Ovary (tissue), 3 donors: ENCODE data around the gene OTUD7B.

Experiments
- CTCF ChIP-seq, 3 donors: fragments of 450-650 bp in 2 of 3; fragments of 200-600 bp in 1 of 3; IDR thresholded peaks; one replicate each; pipeline versions ENCODE4 v1.5.1 to v1.8.0; 2016 to 2022; ENCODE audit warnings: antibody characterized with exemption in 3 of 3, mild to moderate bottlenecking in 1 of 3
- POLR2A ChIP-seq: fragments of 450-650 bp; IDR thresholded peaks from one replicate; pipeline ENCODE4 v1.6.1; 2017; ENCODE audit warnings: antibody characterized with exemption, mild to moderate bottlenecking, moderate library complexity
- donor health status: DM: no; HTN: no; CAD: no.

- no peak for TF ChIP-seq CTCF (IDR thresholded peaks at IDR 0.05)
- no peak for TF ChIP-seq POLR2A
These were observed 10.7 kb upstream of the OTUD7B start for GRCh38 chr1:150021191-150021694.
